ENCODE results near the gene HOGA1.

HOGA1 gene

GRCh38 chr10:97578171-97578844 lies 5.9 kb upstream of the HOGA1 start:
- Histone ChIP-seq H3K4me3 (no peak overlapping the region), H3K27me3 (ENCODE audit: low read depth) (no peaks in the 10 kb centered on the region), H3K9me3 (no peaks in the 10 kb centered on the region), H3K4me1 (no peaks in the 10 kb centered on the region), H3K36me3 (replicated peaks) (no peaks in the 10 kb centered on the region)
- DNase-seq (ENCODE audit: low spot score in 2 of 2) = no peak
- in situ Hi-C loops (cut with MboI; ENCODE audit: low sequenced_read_pairs) = no loop called here

GRCh38 chr10:97580421-97581367 lies 3.5 kb upstream of the HOGA1 start:
- no peaks in the 10 kb centered on the region for H3K36me3 ChIP-seq (replicated peaks)
- H3K4me1 ChIP-seq = no peaks in the 10 kb centered on the region
- H3K4me3 ChIP-seq = no peak overlapping the region
- no peaks in the 10 kb centered on the region for H3K27me3 ChIP-seq (ENCODE audit: low read depth)
- in situ Hi-C loops (cut with MboI; ENCODE audit: low sequenced_read_pairs) = no loop called here
- DNase-seq (ENCODE audit: low spot score in 2 of 2) = no peak
- no peaks in the 10 kb centered on the region for H3K9me3 ChIP-seq

- in situ Hi-C loops (cut with MboI; ENCODE audit: low sequenced_read_pairs) = no loop called here
- Histone ChIP-seq H3K27me3 (ENCODE audit: low read depth) (no peaks in the 10 kb centered on the region), H3K9me3 (no peaks in the 10 kb centered on the region), H3K4me3 (no peak overlapping the region), H3K4me1 (no peaks in the 10 kb centered on the region), H3K36me3 (replicated peaks) (no peaks in the 10 kb centered on the region)
- DNase-seq (ENCODE audit: low spot score in 2 of 2) = no peak
These were observed 2.0 kb upstream of the HOGA1 start for GRCh38 chr10:97582169-97582568.

GRCh38 chr10:97583476-97583875 lies 713 bp upstream of the HOGA1 start:
- in situ Hi-C loops (cut with MboI; ENCODE audit: low sequenced_read_pairs) = no loop called here
- Histone ChIP-seq H3K4me3 (no peak overlapping the region), H3K27me3 (ENCODE audit: low read depth) (no peaks in the 10 kb centered on the region), H3K36me3 (replicated peaks) (no peaks in the 10 kb centered on the region), H3K4me1 (no peaks in the 10 kb centered on the region), H3K9me3 (no peaks in the 10 kb centered on the region)
- DNase-seq (ENCODE audit: low spot score in 2 of 2) = no peak

GRCh38 chr10:97584798-97585438 lies 729 bp downstream of the HOGA1 start:
- Histone ChIP-seq H3K27me3 (ENCODE audit: low read depth) (no peaks in the 10 kb centered on the region), H3K36me3 (replicated peaks) (no peaks in the 10 kb centered on the region), H3K4me3 (no peak overlapping the region), H3K4me1 (no peaks in the 10 kb centered on the region), H3K9me3 (no peaks in the 10 kb centered on the region)
- in situ Hi-C loops (cut with MboI; ENCODE audit: low sequenced_read_pairs) = no loop called here
- no peak for DNase-seq (ENCODE audit: low spot score in 2 of 2)

- no peaks in the 10 kb centered on the region for H3K27me3 ChIP-seq (ENCODE audit: low read depth)
- H3K36me3 ChIP-seq (replicated peaks) = no peaks in the 10 kb centered on the region
- DNase-seq (ENCODE audit: low spot score in 2 of 2) = no peak
- H3K4me1 ChIP-seq = no peaks in the 10 kb centered on the region
- H3K4me3 ChIP-seq = no peak overlapping the region
- H3K9me3 ChIP-seq = no peaks in the 10 kb centered on the region
- in situ Hi-C loops (cut with MboI; ENCODE audit: low sequenced_read_pairs) = no loop called here
These were observed 1.2 kb downstream of the HOGA1 start for GRCh38 chr10:97585439-97585811.

- Histone ChIP-seq H3K9me3 (no peaks in the 10 kb centered on the region), H3K36me3 (replicated peaks) (no peaks in the 10 kb centered on the region), H3K4me3 (no peak overlapping the region), H3K27me3 (ENCODE audit: low read depth) (no peaks in the 10 kb centered on the region), H3K4me1 (no peaks in the 10 kb centered on the region)
- no peak for DNase-seq (ENCODE audit: low spot score in 2 of 2)
- in situ Hi-C loops (cut with MboI; ENCODE audit: low sequenced_read_pairs) = no loop called here
These were observed 3.0 kb downstream of the HOGA1 start for GRCh38 chr10:97587183-97587582.

GRCh38 chr10:97589479-97589878 lies 5.3 kb downstream of the HOGA1 start, which contains the start of gene C10orf62:
Gene C10orf62, plus strand, starts transcription at chr10:97589721. Its CDS starts 177 bp downstream, at chr10:97589898.
- no peaks in the 10 kb centered on the region for H3K4me1 ChIP-seq
- no peak for DNase-seq (ENCODE audit: low spot score in 2 of 2)
- in situ Hi-C loops (cut with MboI; ENCODE audit: low sequenced_read_pairs) = no loop called here

GRCh38 chr10:97590082-97590747 lies 6.0 kb downstream of the HOGA1 start:
- Histone ChIP-seq H3K4me1 (no peaks in the 10 kb centered on the region), H3K9me3 (no peaks in the 10 kb centered on the region), H3K36me3 (replicated peaks) (no peaks in the 10 kb centered on the region), H3K27me3 (ENCODE audit: low read depth) (no peaks in the 10 kb centered on the region), H3K4me3 (no peak overlapping the region)
- no peak for DNase-seq (ENCODE audit: low spot score in 2 of 2)
- in situ Hi-C loops (cut with MboI; ENCODE audit: low sequenced_read_pairs) = no loop called here

More at GRCh38 chr10:97589479-97589878, 5.3 kb downstream of the HOGA1 start, which contains the start of gene C10orf62:
- H3K9me3 ChIP-seq = no peaks in the 10 kb centered on the region
- no peak within 1 kb of the TSS for H3K4me3 ChIP-seq
- H3K36me3 ChIP-seq (replicated peaks) = no peaks in the 10 kb centered on the region
- no peaks in the 10 kb centered on the region for H3K27me3 ChIP-seq (ENCODE audit: low read depth)

GRCh38 chr10:97590748-97591495 lies 6.7 kb downstream of the HOGA1 start:
- Histone ChIP-seq H3K36me3 (replicated peaks) (no peaks in the 10 kb centered on the region), H3K27me3 (ENCODE audit: low read depth) (no peaks in the 10 kb centered on the region), H3K9me3 (no peaks in the 10 kb centered on the region), H3K4me1 (no peaks in the 10 kb centered on the region), H3K4me3 (no peak overlapping the region)
- DNase-seq (ENCODE audit: low spot score in 2 of 2) = no peak
- in situ Hi-C loops (cut with MboI; ENCODE audit: low sequenced_read_pairs) = no loop called here

- Histone ChIP-seq H3K36me3 (replicated peaks) (no peaks in the 10 kb centered on the region), H3K27me3 (ENCODE audit: low read depth) (no peaks in the 10 kb centered on the region), H3K4me1 (no peaks in the 10 kb centered on the region), H3K4me3 (no peak overlapping the region), H3K9me3 (no peaks in the 10 kb centered on the region)
- DNase-seq (ENCODE audit: low spot score in 2 of 2) = no peak
- in situ Hi-C loops (cut with MboI; ENCODE audit: low sequenced_read_pairs) = no loop called here
These were observed 9.2 kb downstream of the HOGA1 start for GRCh38 chr10:97593421-97593820.

- no peak overlapping the region for H3K4me3 ChIP-seq
- no peaks in the 10 kb centered on the region for H3K4me1 ChIP-seq
- in situ Hi-C loops (cut with MboI; ENCODE audit: low sequenced_read_pairs) = no loop called here
- H3K9me3 ChIP-seq = no peaks in the 10 kb centered on the region
- H3K27me3 ChIP-seq (ENCODE audit: low read depth) = no peaks in the 10 kb centered on the region
- no peaks in the 10 kb centered on the region for H3K36me3 ChIP-seq (replicated peaks)
- DNase-seq (ENCODE audit: low spot score in 2 of 2) = no peak
These were observed 12.2 kb downstream of the HOGA1 start for GRCh38 chr10:97596101-97597082.

All from HAP-1 (cell line).